NCI-H510A (cell line): ENCODE results near the gene CBX3.
"Not testable (repeated sequence)": the region's sequence is repeated elsewhere in the genome, so short reads cannot be mapped to it uniquely, and the experiment has no call there.

Experiments
- DNase-seq: peaks from one replicate; lab custom pipeline; 2025; lab: John Stamatoyannopoulos, UW

CBX3 gene

DNA sequence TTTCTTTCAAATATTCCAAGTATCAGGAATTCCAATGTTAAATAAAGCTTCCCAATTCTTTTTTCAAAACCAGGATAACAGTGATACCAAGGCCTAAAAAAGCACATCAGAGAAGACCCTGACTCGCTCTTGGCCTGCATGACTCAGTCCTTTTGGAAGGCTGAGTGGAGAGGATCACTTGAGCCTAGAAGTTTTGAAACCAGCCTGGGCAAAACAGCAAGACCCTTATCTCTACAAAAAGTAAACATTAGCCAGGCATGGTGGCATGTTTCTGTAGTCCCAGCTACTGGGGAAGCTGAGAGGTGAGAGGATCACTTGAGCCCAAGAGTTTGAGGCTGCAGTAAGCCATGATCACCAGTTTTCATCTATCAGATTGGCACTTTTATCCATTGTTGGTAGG, 30.9 kb upstream of the CBX3 start:
- no peak for DNase-seq

DNA sequence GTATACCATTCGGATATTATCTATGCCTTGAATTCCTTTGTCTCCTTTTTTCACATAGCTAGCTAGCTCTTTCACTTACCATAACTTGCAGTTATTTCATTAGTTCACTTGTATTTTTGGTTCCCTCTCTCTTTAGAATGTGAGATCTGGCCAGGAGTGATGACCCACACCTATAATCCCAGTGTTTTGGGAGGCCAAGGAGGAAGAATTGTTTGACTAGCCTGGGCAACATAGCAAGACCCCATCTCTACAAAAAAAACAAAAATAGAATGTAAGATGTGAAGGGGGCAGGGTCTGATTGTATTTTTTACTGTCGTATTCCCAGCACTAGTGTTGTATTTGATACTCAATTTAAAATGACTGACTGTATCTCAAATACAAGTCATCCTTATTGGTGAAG, 29.9 kb upstream of the CBX3 start:
- no peak for DNase-seq

GRCh38 chr7:26172048-26172447, 29.5 kb upstream of the CBX3 start:
- no peak for DNase-seq

GRCh38 chr7:26175903-26176302, 25.6 kb upstream of the CBX3 start:
- DNase-seq, result not testable (repeated sequence)

GRCh38 chr7:26176696-26177095, 24.8 kb upstream of the CBX3 start:
- not testable (repeated sequence) for DNase-seq

DNA sequence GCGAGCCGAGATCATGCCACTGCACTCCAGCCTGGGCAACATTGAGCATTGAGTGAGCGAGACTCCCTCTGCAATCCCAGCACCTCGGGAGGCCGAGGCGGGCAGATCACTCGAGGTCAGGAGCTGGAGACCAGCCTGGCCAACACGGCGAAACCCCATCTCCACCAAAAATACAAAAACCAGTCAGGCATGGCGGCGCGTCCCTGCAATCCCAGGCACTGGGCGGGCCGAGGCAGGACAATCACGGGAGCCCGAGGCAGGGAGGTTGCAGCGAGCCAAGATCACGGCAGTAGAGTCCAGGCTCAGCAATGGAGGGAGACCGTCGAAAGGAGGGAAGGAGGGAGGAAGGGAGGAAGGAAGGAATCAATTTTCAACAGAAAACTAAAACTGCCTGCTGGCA, 24.3 kb upstream of the CBX3 start:
- not testable (repeated sequence) for DNase-seq

- no peak for DNase-seq
Observed at GRCh38 chr7:26178272-26178960, 23.1 kb upstream of the CBX3 start.

GRCh38 chr7:26179422-26179821, 22.1 kb upstream of the CBX3 start:
- DNase-seq, result no peak

- no peak for DNase-seq
Observed at GRCh38 chr7:26179826-26180497, 21.6 kb upstream of the CBX3 start.

DNA sequence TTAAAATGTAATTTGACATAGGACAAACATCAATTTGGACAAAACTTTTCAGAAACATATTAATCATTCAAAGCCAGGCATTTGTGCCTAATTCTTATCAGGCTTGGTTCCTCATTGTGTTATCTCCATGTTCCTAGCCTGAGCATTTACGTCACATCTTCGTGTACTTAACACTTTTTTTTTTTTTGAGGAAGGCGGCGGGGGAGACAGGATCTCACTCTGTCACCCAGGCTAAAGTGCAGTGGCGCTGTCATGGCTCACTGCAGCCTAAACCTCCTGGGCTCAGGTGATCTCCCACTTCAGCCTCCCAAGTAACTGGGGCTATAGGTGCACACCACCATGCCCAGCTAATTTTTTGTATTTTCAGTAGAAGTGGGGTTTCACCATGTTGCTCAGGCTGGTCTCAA, 20.8 kb upstream of the CBX3 start:
- DNase-seq, result no peak

DNA sequence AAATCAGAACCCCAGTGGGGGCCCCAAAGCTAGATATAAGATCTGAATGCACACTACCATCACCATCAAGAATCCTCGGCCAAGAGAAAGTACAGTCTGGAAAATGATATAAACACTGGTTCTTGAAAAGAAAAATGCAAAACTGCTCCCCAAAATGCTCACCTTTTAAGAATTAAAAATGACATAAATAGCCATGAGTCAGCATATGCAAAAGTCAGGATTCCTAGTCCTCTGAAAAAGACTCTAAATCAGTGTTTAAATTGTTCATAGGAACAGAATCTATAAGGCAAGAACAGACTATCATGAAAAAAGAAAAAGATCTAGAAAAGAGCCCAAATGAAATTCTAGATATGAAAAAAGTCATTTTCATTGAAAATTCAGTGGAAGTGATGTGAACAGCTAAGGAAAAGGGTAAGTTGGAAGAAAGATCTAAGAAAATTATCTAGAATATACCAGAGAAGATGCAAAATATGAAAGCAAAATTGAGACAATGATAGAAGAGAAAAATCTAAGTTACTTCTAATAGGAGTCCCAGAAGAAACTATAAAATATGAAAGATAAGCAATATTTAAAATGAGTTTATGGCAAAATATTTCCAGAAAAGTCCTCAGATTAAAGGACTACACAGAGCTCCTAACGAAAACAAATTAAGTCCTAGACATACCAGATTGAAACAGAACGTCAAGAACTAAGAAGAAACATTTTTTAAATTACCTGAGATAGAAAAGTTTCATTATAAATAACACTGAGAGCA, 19.9 kb upstream of the CBX3 start:
- DNase-seq, result no peak

DNA sequence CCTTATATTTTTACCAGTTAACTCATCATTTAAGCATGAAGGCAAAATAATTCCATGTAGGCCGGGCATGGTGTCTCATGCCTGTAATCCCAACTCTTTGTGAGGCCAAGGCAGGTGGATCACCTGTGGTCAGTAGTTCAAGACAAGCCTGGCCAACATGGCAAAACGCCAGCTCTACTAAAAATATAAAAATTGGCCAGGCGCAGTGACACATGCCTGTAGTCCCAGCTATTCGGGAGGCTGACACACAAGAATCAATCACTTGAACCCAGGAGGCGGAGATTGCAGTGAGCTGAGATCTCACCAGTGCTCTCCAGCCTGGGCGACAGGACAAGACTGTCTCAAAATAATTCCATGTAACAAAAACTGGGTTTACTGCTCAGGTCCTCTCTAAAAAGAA, 19.3 kb upstream of the CBX3 start:
- DNase-seq, result no peak

DNA sequence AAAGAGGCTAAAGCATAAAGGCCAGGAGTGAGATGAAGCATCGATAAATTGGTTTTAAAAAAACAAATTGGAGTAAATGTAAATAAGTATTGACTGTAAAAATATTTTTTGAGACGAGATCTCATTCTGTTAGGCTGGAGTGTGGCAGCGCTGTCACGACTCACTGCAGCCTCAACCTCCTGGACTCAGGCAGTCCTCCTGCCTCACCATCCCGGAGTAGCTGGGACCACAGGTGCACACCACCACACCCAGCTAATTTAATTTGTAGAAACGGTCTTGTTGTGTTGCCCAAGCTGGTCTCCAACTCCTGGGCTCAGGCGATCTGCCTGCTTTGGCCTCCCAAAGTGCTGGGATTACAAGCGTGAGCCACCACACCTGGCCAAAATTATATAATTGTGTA, 18.8 kb upstream of the CBX3 start:
- DNase-seq, result no peak

GRCh38 chr7:26183545-26184280, 17.8 kb upstream of the CBX3 start:
- DNase-seq, result no peak

DNA sequence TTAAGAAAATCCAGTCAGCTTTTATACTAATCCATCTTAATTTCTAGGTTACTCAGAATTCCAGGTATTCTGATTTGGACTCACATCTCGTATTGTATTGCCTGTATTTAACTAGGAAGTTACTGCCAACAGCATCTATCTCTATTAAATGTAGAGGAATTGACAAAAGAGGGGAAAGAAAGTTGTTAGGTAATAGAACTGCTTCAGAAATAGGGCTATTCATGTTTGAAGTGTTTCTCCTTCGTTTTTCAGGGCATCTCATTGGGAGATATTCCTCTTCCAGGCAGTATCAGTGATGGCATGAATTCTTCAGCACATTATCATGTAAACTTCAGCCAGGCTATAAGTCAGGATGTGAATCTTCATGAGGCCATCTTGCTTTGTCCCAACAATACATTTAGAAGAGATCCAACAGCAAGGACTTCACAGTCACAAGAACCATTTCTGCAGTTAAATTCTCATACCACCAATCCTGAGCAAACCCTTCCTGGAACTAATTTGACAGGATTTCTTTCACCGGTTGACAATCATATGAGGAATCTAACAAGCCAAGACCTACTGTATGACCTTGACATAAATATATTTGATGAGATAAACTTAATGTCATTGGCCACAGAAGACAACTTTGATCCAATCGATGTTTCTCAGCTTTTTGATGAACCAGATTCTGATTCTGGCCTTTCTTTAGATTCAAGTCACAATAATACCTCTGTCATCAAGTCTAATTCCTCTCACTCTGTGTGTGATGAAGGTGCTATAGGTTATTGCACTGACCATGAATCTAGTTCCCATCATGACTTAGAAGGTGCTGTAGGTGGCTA, 17.1 kb upstream of the CBX3 start:
- not testable (repeated sequence) for DNase-seq

DNA sequence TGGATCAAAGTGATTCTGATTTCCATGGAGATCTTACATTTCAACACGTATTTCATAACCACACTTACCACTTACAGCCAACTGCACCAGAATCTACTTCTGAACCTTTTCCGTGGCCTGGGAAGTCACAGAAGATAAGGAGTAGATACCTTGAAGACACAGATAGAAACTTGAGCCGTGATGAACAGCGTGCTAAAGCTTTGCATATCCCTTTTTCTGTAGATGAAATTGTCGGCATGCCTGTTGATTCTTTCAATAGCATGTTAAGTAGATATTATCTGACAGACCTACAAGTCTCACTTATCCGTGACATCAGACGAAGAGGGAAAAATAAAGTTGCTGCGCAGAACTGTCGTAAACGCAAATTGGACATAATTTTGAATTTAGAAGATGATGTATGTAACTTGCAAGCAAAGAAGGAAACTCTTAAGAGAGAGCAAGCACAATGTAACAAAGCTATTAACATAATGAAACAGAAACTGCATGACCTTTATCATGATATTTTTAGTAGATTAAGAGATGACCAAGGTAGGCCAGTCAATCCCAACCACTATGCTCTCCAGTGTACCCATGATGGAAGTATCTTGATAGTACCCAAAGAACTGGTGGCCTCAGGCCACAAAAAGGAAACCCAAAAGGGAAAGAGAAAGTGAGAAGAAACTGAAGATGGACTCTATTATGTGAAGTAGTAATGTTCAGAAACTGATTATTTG, 16.3 kb upstream of the CBX3 start:
- DNase-seq, result no peak

GRCh38 chr7:26185844-26186180, 15.7 kb upstream of the CBX3 start:
- DNase-seq, result no peak

- no peak for DNase-seq
Observed at GRCh38 chr7:26186364-26187311, 14.9 kb upstream of the CBX3 start.

GRCh38 chr7:26187380-26188205, 14.0 kb upstream of the CBX3 start:
- DNase-seq, result no peak
